Measurements from ENCODE around the gene KIF16B.

GRCh38 chr20:16408981-16409380 is 164.3 kb downstream of the KIF16B start:
- TF ChIP-seq, protein P1, sequence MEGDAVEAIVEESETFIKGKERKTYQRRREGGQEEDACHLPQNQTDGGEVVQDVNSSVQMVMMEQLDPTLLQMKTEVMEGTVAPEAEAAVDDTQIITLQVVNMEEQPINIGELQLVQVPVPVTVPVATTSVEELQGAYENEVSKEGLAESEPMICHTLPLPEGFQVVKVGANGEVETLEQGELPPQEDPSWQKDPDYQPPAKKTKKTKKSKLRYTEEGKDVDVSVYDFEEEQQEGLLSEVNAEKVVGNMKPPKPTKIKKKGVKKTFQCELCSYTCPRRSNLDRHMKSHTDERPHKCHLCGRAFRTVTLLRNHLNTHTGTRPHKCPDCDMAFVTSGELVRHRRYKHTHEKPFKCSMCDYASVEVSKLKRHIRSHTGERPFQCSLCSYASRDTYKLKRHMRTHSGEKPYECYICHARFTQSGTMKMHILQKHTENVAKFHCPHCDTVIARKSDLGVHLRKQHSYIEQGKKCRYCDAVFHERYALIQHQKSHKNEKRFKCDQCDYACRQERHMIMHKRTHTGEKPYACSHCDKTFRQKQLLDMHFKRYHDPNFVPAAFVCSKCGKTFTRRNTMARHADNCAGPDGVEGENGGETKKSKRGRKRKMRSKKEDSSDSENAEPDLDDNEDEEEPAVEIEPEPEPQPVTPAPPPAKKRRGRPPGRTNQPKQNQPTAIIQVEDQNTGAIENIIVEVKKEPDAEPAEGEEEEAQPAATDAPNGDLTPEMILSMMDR (IDR thresholded peaks at IDR 0.05) = no peak
- TF ChIP-seq POLR2AphosphoS5 (IDR thresholded peaks at IDR 0.05) = no peak
- no peak for TF ChIP-seq POLR2A (IDR thresholded peaks at IDR 0.05)
